GM12878 (cell line): ENCODE data around the gene GET3. TPM values are rescaled to one million over a fixed set of nuclear protein-coding genes. Genes with fewer than 3 reads are reported as not detected.

ENCODE experiments used
- ATAC-seq: fragments of 200-7000 bp; cut with Tn5 transposase; 3 replicates; pipeline ENCODE4 v1.9.1; 2020; ENCODE audit warnings: mild to moderate bottlenecking, moderate library complexity
- BruUV-seq: library from RNA; stranded (reverse); fragments of 400-500 nt; replicated peaks from 2 replicates; lab custom pipeline; 2021; lab: Mats Ljungman, UMichigan
- CTCF ChIA-PET: fragments of 300-600 bp; sonication (Branson Sonifier 250); formaldehyde crosslinking; extraction: SDS; loops from one replicate; lab custom pipeline; 2021; ENCODE audit warnings: inconsistent platforms; lab: Yijun Ruan, JAX
- POLR2A ChIA-PET: fragments of 350-600 bp; formaldehyde crosslinking; extraction: SDS; loops from one replicate; lab custom pipeline; 2021; ENCODE audit warnings: inconsistent platforms; lab: Charles Lee
- RAD21 ChIA-PET: fragments of 300-600 bp; sonication (Branson Sonifier 250); formaldehyde crosslinking; loops from one replicate; lab custom pipeline; 2023; ENCODE audit warnings: antibody characterized with exemption; ENCODE audit not compliant: unreplicated experiment; lab: Charles Lee
- SMC1A ChIA-PET: fragments of 300-600 bp; sonication (Branson Sonifier 250); formaldehyde crosslinking; loops from one replicate; lab custom pipeline; 2023; ENCODE audit not compliant: unreplicated experiment, uncharacterized antibody; lab: Charles Lee
- DNase-seq: peaks from one replicate; pipeline ENCODE4 v3.0.0-alpha.2; 2011; ENCODE audit warnings: low read depth, low spot score
- FAIRE-seq: peaks from 3 replicates; lab custom pipeline; 2011; peaks lifted over from hg19 to GRCh38; lab: Jason Lieb, UNC
- H2AFZ ChIP-seq: 2 replicates; pipeline ENCODE4 v1.6.0; 2011; ENCODE audit warnings: low read depth, low read length, control low read depth; ENCODE audit not compliant: control insufficient read depth
- H3K27ac ChIP-seq: 2 replicates; pipeline ENCODE4 v1.5.1; 2011; ENCODE audit warnings: control low read depth; ENCODE audit not compliant: control insufficient read depth, insufficient read depth
- H3K27me3 ChIP-seq, 2 experiments: replicated peaks in 1 of 2; 2 replicates each; pipeline versions ENCODE4 v1.6.0 to v1.6.1; 2011; ENCODE audit warnings: low read length in 1 of 2; ENCODE audit not compliant: control insufficient read depth in 2 of 2, insufficient read depth in 2 of 2
- H3K36me3 ChIP-seq, 2 experiments: 2 replicates each; pipeline ENCODE4 v1.5.1; 2011; ENCODE audit warnings: low read length in 1 of 2; ENCODE audit not compliant: control insufficient read depth in 2 of 2, insufficient read depth in 2 of 2
- H3K4me1 ChIP-seq: 2 replicates; pipeline ENCODE4 v1.6.1; 2011; ENCODE audit warnings: mild to moderate bottlenecking, low read length, moderate library complexity, mixed read lengths; ENCODE audit not compliant: control insufficient read depth, insufficient read depth
- H3K4me2 ChIP-seq: 2 replicates; pipeline ENCODE4 v1.6.0; 2011; ENCODE audit warnings: control low read depth; ENCODE audit not compliant: control insufficient read depth, insufficient read depth
- H3K4me3 ChIP-seq: fragments of 200-600 bp; sonication (generic); 2 replicates; pipeline ENCODE4 v1.5.1; 2016
- H3K79me2 ChIP-seq: 2 replicates; pipeline ENCODE4 v1.6.0; 2011; ENCODE audit warnings: low read length; ENCODE audit not compliant: control insufficient read depth, insufficient read depth
- H3K9ac ChIP-seq: 2 replicates; pipeline ENCODE4 v1.8.0; 2011; ENCODE audit warnings: low read length, control low read depth, mixed read lengths; ENCODE audit not compliant: control insufficient read depth, insufficient read depth
- H3K9me3 ChIP-seq: replicated peaks from 3 replicates; pipeline ENCODE4 v1.5.1; 2011; ENCODE audit warnings: mild to moderate bottlenecking, low read length; ENCODE audit not compliant: control insufficient read depth, insufficient read depth
- H4K20me1 ChIP-seq: 2 replicates; pipeline ENCODE4 v1.6.0; 2011; ENCODE audit not compliant: control insufficient read depth, insufficient read depth
- ASH2L ChIP-seq: fragments of 300-600, 200-600 bp; sonication (generic); IDR thresholded peaks from 2 replicates; pipeline ENCODE4 v1.6.1; 2017; ENCODE audit warnings: low read depth, mild to moderate bottlenecking, borderline replicate concordance
- BACH1 ChIP-seq: fragments of 450-650 bp; IDR thresholded peaks from 2 replicates; pipeline ENCODE4 v1.6.1; 2017; ENCODE audit warnings: mild to moderate bottlenecking, borderline replicate concordance
- BCL3 ChIP-seq: IDR thresholded peaks from 2 replicates; pipeline ENCODE4 v1.6.1; 2011; ENCODE audit warnings: borderline replicate concordance, low read depth, mild to moderate bottlenecking, moderate library complexity, low read length; ENCODE audit not compliant: insufficient read depth, poor library complexity, severe bottlenecking
- BRCA1 ChIP-seq: IDR thresholded peaks from 2 replicates; pipeline ENCODE4 v1.6.1; 2011; ENCODE audit warnings: low read depth, low read length, improper control_type of control experiment
- CEBPB ChIP-seq, 2 experiments: fragments of 150-350 bp in 1 of 2; IDR thresholded peaks; 2 replicates each; pipeline ENCODE4 v1.6.1; 2012 to 2014; ENCODE audit warnings: low read depth in 2 of 2, low read length in 2 of 2, borderline replicate concordance in 1 of 2, inconsistent platforms in 1 of 2
- E4F1 ChIP-seq: fragments of 450-650 bp; IDR thresholded peaks from 2 replicates; pipeline ENCODE4 v1.6.1; 2018; ENCODE audit warnings: borderline replicate concordance, mild to moderate bottlenecking; ENCODE audit not compliant: partially characterized antibody
- KDM1A ChIP-seq: fragments of 200-600 bp; sonication (generic); IDR thresholded peaks from 2 replicates; pipeline ENCODE4 v1.6.1; 2016; ENCODE audit warnings: borderline replicate concordance
- MYB ChIP-seq: fragments of 150-350 bp; IDR thresholded peaks from 2 replicates; pipeline ENCODE4 v1.6.1; 2014; ENCODE audit warnings: mild to moderate bottlenecking, low read depth, low read length, borderline replicate concordance
- NFYB ChIP-seq: IDR thresholded peaks from 2 replicates; pipeline ENCODE4 v1.6.1; 2011; ENCODE audit warnings: low read depth, mild to moderate bottlenecking, low read length, improper control_type of control experiment, moderate library complexity; ENCODE audit not compliant: insufficient read depth
- POLR2AphosphoS2 ChIP-seq: IDR thresholded peaks from 2 replicates; pipeline ENCODE4 v1.6.1; 2011; ENCODE audit warnings: low read depth, mild to moderate bottlenecking, low read length, improper control_type of control experiment, moderate library complexity
- RAD51 ChIP-seq: fragments of 450-650 bp; IDR thresholded peaks from 2 replicates; pipeline ENCODE4 v1.6.1; 2016; ENCODE audit warnings: moderate library complexity, mild to moderate bottlenecking, inconsistent platforms
- SMC3 ChIP-seq: IDR thresholded peaks from 2 replicates; pipeline ENCODE4 v1.6.1; 2011; ENCODE audit warnings: low read length, improper control_type of control experiment, borderline replicate concordance
- SUPT20H ChIP-seq: IDR thresholded peaks from 2 replicates; pipeline ENCODE4 v1.6.1; 2011; ENCODE audit warnings: low read depth, mild to moderate bottlenecking, low read length, moderate library complexity, borderline replicate concordance; ENCODE audit not compliant: control insufficient read depth
- TCF7 ChIP-seq: IDR thresholded peaks from 2 replicates; pipeline ENCODE4 v1.6.1; 2014; ENCODE audit warnings: antibody characterized with exemption, borderline replicate concordance
- ZNF24 ChIP-seq: fragments of 450-650 bp; IDR thresholded peaks from 2 replicates; pipeline ENCODE4 v1.6.1; 2017; ENCODE audit warnings: antibody characterized with exemption, mild to moderate bottlenecking
- WGBS: methylation state at CpG from one replicate; pipeline ENCODE4 v1.1.6; 2016; ENCODE audit warnings: low lambda C conversion rate; ENCODE audit not compliant: insufficient replicate concordance, insufficient coverage; ENCODE audit errors: missing lambda C conversion rate; 5-methylcytosine and 5-hydroxymethylcytosine counted together
- in situ Hi-C: fragments of 300-500 bp; cut with MboI; formaldehyde crosslinking; loops from 9 replicates; pipeline ENCODE4 v1.14.3; 2018; ENCODE audit warnings: mixed read lengths
- intact Hi-C: fragments of 100-400 bp; cut with micrococcal nuclease; formaldehyde crosslinking; loops from one replicate; pipeline ENCODE4 v1.14.2; 2022; ENCODE audit not compliant: unreplicated experiment
- polyA plus RNA-seq, 11 experiments: library from polyadenylated mRNA; depleted of rRNA in 4 of 11; unstranded in 6 of 11; stranded (reverse) in 5 of 11; fragments of >200 nt; fragmentation: Nextera tagmentation in 4 of 11; fragmentation: Illumina TruSeq in 1 of 11; extraction: Ambion mirVana in 4 of 11; extraction: Trizol in 1 of 11; gene quantifications; 1 replicate in 1 of 11; 2 replicates in 10 of 11; pipeline versions ENCODE4 v1.2.1 to v1.2.3, GENCODE V29; 2011 to 2016; ENCODE audit warnings: inconsistent platforms in 2 of 11, missing spikeins in 2 of 11, low read depth in 1 of 11
- total RNA-seq, 4 experiments: library from RNA; depleted of rRNA in 3 of 4; stranded (reverse); fragments of >200 nt in 3 of 4; fragmentation: Illumina TruSeq in 1 of 4; extraction: Trizol in 1 of 4; gene quantifications; 2 replicates each; pipeline versions ENCODE4 v1.2.1 to v1.2.3, GENCODE V29; 2013 to 2021

Gene GET3
- total and polyA plus RNA-seq, 10 of the 15 experiments (the other 5 are each of a cell fraction or from before 2014, with no cell fraction given) = 14.5 to 144 (median 97.2) TPM

- intact Hi-C loops = loop anchor here (1.0 kb wide), 4 partner anchors 19 to 120 kb away; no protein-coding TSS in a partner anchor
- peak overlapping the region; percentile 14; the same call in 1 of the 2 replicates for H3K4me3 ChIP-seq
- 5% methylated on average over 18 of the region's 18 CpGs for WGBS
- POLR2A ChIA-PET = interaction anchor here (0.5 to 8.2 kb wide), 9 partner anchors 9 to 123 kb away, joined by 3 to 303 read pairs (median 5); partner anchors contain the start of gene HOOK2
- no TSS peak for BruUV-seq
- SMC1A ChIA-PET = interaction anchor here (0.7 to 11.5 kb wide), 17 partner anchors 9 to 310 kb away, joined by 3 to 240 read pairs (median 4); partner anchors contain the start of gene RNASEH2A
- no peaks in the 10 kb centered on the region for H4K20me1 ChIP-seq
- peak overlapping the region; percentile 78 for H3K4me2 ChIP-seq
- H3K9me3 ChIP-seq = no peaks in the 10 kb centered on the region; the same call in 2 of the 3 replicates
- in situ Hi-C loops = loop anchor here (5.0 kb wide), 1 partner anchor 34 kb away; no protein-coding TSS in a partner anchor
- RAD21 ChIA-PET = interaction anchor here (0.7 to 11.4 kb wide), 21 partner anchors 9 to 183 kb away, joined by 3 to 303 read pairs (median 5); partner anchors contain the start of genes FBXW9, HOOK2, RNASEH2A and TRIR
- peak overlapping the region; percentile 60 for H3K27ac ChIP-seq
- H2AFZ ChIP-seq = peak overlapping the region; percentile 70
- H3K27me3 ChIP-seq = no peaks in the 10 kb centered on the region
- peak; percentile 23 for FAIRE-seq
- H3K36me3 ChIP-seq = peaks cover 0 to 1% of the 10 kb centered on the region in 2 experiments; a peak in 2 of 4 replicates
- CTCF ChIA-PET = interaction anchor here (0.7 to 12.9 kb wide), 25 partner anchors 9 to 872 kb away, joined by 3 to 537 read pairs (median 6); partner anchors contain the start of genes CALR, DNASE2, GCDH and GET3
- 0 out of 2 replicates have a peak overlapping the region, but pooled peaks have one; percentile 19 for H3K9ac ChIP-seq
- peaks cover 31% of the 10 kb centered on the region for H3K79me2 ChIP-seq
- H3K4me1 ChIP-seq = peaks cover 22% of the 10 kb centered on the region
- peak; percentile 6; the same call in 2 of the 3 replicates for ATAC-seq
- DNase-seq = no peak
- TF ChIP-seq ZNF24 (no peak), SUPT20H (no peak), BCL3 (no peak), NFYB (no peak), E4F1 (no peak), MYB (0 out of 2 replicates have a peak, but pooled peaks have one; percentile 28), BACH1 (no peak; the same call in 1 of the 2 replicates), CEBPB (IDR thresholded peaks at IDR 0.05; ENCODE audit: borderline replicate concordance in 1 of 2, low read depth in 2 of 2, low read length in 2 of 2) (no peak), RAD51 (peak; percentile 29; the same call in 1 of the 2 replicates), ASH2L (no peak), TCF7 (no peak), POLR2AphosphoS2 (0 out of 2 replicates have a peak, but pooled peaks have one; percentile 46), BRCA1 (no peak), KDM1A (no peak), SMC3 (peak; percentile 99)
Measured at GRCh38 chr19:12796146-12797071, 59.1 kb downstream of the GET3 start.
